KOPT-K1 (cell line): ENCODE results near the gene TRMT2B.

Source experiments
- H3K27ac ChIP-seq: fragments of 200-600 bp; sonication (generic); 2 replicates; pipeline ENCODE4 v1.5.1; 2016; ENCODE audit warnings: antibody characterized with exemption, mild to moderate bottlenecking, low read depth, low read length; ENCODE audit not compliant: poor library complexity, severe bottlenecking
- H3K36me3 ChIP-seq: fragments of 200-600 bp; sonication (generic); 2 replicates; pipeline ENCODE4 v1.5.1; 2017; ENCODE audit warnings: antibody characterized with exemption, mild to moderate bottlenecking, low read length, moderate library complexity; ENCODE audit not compliant: insufficient read depth
- H3K9me3 ChIP-seq: fragments of 200-600 bp; sonication (generic); 2 replicates; pipeline ENCODE4 v1.5.1; 2017; ENCODE audit warnings: antibody characterized with exemption, low read length, mild to moderate bottlenecking; ENCODE audit not compliant: insufficient read depth, poor library complexity, severe bottlenecking

Gene TRMT2B

DNA sequence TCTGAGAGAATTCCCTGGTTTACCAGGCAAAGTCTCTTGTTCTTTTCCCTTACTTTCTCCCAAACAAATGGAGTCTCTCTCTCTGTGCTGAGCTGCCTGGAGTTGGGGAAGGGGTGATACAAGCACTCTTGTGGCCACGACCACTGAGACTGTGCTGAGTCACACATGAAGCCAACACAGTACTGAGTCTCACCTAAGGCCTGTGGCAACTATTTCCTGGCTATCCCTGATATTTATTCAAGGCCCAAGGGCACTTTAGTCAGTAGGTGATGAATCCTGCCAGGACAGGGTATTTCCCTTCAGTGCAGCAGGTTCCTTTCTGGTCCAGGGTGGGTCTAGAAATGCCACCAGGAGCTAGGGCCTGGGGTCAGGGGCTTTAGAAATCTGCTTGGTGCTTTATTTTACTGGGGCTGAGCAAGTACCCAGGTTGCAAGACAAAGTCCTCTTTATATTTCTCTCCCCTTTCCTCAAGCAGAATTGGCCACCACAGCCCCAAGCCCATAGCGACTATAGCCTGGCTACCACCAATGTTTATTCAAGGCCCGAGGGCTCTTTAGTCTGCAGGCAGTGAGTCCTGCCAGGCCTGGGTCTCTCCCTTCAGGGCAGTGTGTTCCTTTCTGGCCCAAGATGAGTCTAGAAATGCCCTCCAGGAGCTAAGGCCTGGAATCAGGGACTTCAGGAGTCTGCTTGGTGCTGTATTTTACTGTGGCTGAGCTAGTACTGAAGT, 71.9 kb downstream of the TRMT2B start:
- Histone ChIP-seq H3K36me3 (no peaks in the 10 kb centered on the region), H3K9me3 (no peaks in the 10 kb centered on the region), H3K27ac (no peak overlapping the region)

DNA sequence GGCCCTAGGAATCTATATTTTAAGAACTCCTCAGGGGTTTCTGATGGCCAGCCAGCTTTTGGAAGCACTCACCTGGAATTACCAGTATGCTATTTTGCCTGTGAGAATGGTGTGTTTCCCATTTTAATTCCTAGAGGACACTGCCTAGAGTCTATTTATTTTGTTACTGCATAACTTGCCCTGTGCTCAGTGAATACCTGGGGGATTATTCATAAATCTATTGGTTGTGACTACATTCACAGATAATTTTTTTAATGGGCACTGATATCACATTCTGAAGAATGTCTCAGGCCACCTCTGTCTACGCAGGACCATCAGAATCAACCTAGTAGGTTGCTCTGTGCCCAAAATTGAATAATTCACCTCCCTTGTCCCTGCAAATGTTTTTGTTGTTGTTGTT, 75.7 kb downstream of the TRMT2B start:
- H3K36me3 ChIP-seq: no peaks in the 10 kb centered on the region

DNA sequence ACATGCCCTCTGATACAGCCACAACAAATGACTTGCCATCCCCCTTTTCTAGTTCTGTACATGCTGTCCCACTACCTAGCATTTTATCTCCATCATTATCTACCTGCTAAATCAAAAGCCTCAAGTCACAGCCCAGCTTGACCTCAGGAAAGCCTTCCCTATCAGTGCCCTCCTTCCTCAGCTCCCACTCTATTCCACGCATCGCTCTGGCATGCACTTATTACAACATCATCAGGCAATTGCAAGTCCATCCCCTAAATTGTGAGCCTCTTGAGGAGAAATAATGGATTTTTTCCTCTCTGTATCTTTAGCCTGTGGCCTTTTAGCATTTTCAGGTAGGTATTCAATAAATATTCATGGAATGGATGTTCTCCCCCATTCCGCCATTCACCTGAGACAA, 76.7 kb downstream of the TRMT2B start:
- no peaks in the 10 kb centered on the region for H3K9me3 ChIP-seq
- H3K36me3 ChIP-seq: no peaks in the 10 kb centered on the region
- no peak overlapping the region for H3K27ac ChIP-seq

More for the DNA sequence above, 75.7 kb downstream of the TRMT2B start:
- H3K9me3 ChIP-seq: no peaks in the 10 kb centered on the region
- no peak overlapping the region for H3K27ac ChIP-seq

DNA sequence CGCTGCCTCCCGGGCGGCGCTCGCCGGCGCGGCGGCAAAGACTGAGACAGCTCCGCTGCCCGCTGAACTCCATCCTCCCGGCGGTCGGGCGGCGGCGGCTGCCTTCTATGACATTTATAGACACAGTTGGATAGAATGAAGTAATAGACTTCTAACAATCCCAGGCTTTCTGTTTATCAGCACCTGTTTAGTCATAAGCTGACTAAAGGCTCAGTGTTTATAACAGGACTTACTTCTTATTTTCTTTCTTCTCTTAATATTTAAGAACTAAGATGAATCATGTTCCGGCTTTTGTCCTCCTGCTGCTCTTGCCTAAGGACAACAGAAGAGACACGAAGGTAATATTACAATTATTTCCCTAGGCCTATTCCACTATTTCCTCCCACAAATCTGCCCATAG, 78.5 kb downstream of the TRMT2B start:
- Histone ChIP-seq H3K27ac (no peak overlapping the region), H3K36me3 (no peaks in the 10 kb centered on the region), H3K9me3 (no peaks in the 10 kb centered on the region)

DNA sequence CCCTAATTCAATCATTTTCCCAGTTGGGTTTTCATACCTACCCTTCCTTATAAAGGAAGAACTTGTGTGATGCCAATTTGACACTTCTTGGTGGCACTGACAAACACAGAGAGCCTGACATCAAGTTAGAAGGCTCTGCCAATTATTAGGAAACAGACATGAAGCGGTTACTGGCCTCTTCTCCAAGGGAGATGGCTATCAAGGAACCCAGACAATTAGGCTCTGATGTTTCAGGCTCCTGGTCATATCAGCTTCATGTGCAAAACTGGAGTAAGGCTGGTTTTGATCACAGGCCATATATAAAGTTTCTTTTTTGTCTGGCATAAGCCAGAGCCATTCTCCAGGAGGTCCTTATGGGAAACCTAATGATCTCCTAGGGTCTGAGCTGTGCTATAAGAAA, 82.0 kb downstream of the TRMT2B start:
- no peak overlapping the region for H3K27ac ChIP-seq
- no peaks in the 10 kb centered on the region for H3K36me3 ChIP-seq
- no peaks in the 10 kb centered on the region for H3K9me3 ChIP-seq

DNA sequence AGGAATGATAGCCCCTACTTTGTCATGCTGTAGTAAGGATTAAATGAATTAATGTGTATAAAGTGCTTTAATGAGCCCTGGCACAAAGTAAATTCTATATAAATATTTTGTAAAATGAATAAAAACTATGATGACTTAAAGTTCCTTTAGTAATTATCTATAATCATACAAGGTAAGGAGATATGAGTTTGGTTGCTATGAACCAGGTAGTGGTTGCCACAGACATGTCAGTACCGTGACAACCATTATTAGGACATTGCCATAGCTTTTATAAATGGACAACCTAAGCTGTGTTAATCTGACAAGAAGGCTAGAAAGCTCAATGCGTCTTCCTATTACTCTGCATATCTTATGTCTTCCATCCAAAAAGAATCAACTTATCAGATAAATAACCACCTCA, 82.5 kb downstream of the TRMT2B start, which contains the start of gene ARL13A:
Gene ARL13A, plus strand, starts transcription at position 301 of the 400 bp plus-strand sequence. CDS start 3,982 bp downstream, outside the sequence.
- H3K9me3 ChIP-seq: no peaks in the 10 kb centered on the region
- H3K27ac ChIP-seq: no peak within 1 kb of the TSS
- no peaks in the 10 kb centered on the region for H3K36me3 ChIP-seq

DNA sequence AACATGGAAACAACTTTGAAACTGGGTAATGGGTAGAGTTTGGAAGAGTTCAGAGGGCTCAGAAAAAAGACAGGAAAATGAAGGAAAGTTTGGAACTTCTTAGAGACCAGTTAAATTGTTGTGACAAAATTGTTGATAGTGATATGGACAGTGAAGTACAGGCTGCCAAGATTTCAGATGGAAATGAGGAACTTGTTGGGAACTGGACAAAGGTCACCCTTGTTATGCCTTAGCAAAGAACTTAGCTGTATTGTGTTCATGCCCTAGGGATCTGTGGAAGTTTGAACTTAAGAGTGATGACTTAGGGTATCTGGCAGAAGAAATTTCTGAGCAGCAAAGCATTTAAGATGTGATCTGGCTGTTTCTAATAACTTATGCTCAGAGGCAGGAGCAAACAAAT, 87.5 kb downstream of the TRMT2B start:
- H3K9me3 ChIP-seq: no peaks in the 10 kb centered on the region
- no peaks in the 10 kb centered on the region for H3K36me3 ChIP-seq
- H3K27ac ChIP-seq: no peak overlapping the region

DNA sequence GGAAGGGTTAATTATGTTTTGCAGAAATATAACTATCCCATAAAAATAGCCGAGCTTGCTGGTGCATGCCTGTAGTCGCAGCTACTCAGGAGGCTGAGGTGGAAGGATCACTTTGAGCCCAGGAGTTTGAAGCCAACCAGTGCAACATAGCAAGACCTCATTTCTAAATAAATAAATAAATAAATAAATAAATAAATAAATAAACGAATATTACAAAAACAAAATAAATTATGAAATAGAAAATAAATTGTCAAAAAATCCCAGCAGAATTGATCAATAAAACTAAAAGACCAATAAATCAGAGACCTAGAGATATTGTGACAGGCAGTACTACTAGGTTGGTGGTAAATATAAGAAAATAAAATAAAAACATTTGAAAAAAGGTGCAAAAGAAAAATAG, 89.1 kb downstream of the TRMT2B start:
- Histone ChIP-seq H3K36me3 (no peaks in the 10 kb centered on the region), H3K27ac (no peak overlapping the region), H3K9me3 (no peaks in the 10 kb centered on the region)
